WTC11 (cell line): ENCODE data around the gene PRPSAP2.

Experiments used
- FOXJ3 ChIP-seq: sonication (generic); formaldehyde crosslinking; IDR thresholded peaks from 2 replicates; pipeline ENCODE4 v1.9.0; 2021; ENCODE audit warnings: missing genetic modification reagents, mild to moderate bottlenecking, borderline replicate concordance
- JUN ChIP-seq: sonication (generic); formaldehyde crosslinking; IDR thresholded peaks from 2 replicates; pipeline ENCODE4 v1.8.0; 2023; ENCODE audit warnings: mild to moderate bottlenecking, missing genetic modification reagents
- NFYB ChIP-seq: sonication (generic); formaldehyde crosslinking; conservative IDR thresholded peaks from 2 replicates; pipeline ENCODE4 v1.8.0; 2022; ENCODE audit warnings: low read depth, missing genetic modification reagents
- NR3C1 ChIP-seq: sonication (generic); formaldehyde crosslinking; conservative IDR thresholded peaks from 2 replicates; pipeline ENCODE4 v1.8.1; 2023; ENCODE audit warnings: low read depth, mild to moderate bottlenecking, missing genetic modification reagents
- ZNF232 ChIP-seq: sonication (generic); formaldehyde crosslinking; IDR thresholded peaks from 2 replicates; pipeline ENCODE4 v1.8.0; 2022; ENCODE audit warnings: mild to moderate bottlenecking, missing genetic modification reagents
- ZNF263 ChIP-seq: sonication (generic); formaldehyde crosslinking; IDR thresholded peaks from 2 replicates; pipeline ENCODE4 v1.8.1; 2022; ENCODE audit warnings: low read depth, mild to moderate bottlenecking, moderate library complexity, missing genetic modification reagents
- TF ChIP-seq, protein P1 (sequence below): fragments of 200-600 bp; IDR thresholded peaks from 2 replicates; pipeline ENCODE4 v1.8.0; 2022; ENCODE audit warnings: antibody characterized with exemption

DNA sequence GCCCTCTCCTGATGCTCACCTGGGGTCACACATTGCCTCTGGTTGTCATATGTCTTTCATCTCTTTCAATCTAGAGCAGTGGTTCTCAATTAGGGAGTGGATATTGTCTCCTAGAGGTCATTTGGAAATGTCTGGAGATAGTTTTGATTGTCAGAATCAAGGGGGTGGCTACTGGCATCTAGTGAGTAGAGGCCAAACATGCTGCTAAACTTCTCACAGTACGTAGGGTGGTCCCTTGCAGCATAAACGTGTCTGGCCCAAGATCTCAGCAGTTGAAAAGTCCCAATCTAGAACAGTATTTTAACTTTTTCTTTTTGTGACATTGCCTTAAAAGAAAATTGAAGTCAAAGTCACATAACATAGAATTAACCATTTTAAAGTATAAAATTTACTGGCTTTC is 63.6 kb downstream of the PRPSAP2 start:
- TF ChIP-seq NFYB (CRISPR knock-in tag) = no peak
- TF ChIP-seq, protein P1, sequence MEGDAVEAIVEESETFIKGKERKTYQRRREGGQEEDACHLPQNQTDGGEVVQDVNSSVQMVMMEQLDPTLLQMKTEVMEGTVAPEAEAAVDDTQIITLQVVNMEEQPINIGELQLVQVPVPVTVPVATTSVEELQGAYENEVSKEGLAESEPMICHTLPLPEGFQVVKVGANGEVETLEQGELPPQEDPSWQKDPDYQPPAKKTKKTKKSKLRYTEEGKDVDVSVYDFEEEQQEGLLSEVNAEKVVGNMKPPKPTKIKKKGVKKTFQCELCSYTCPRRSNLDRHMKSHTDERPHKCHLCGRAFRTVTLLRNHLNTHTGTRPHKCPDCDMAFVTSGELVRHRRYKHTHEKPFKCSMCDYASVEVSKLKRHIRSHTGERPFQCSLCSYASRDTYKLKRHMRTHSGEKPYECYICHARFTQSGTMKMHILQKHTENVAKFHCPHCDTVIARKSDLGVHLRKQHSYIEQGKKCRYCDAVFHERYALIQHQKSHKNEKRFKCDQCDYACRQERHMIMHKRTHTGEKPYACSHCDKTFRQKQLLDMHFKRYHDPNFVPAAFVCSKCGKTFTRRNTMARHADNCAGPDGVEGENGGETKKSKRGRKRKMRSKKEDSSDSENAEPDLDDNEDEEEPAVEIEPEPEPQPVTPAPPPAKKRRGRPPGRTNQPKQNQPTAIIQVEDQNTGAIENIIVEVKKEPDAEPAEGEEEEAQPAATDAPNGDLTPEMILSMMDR = no peak
- no peak for TF ChIP-seq NR3C1 (CRISPR knock-in tag)
- TF ChIP-seq ZNF232 (CRISPR knock-in tag) = no peak
- TF ChIP-seq FOXJ3 (CRISPR knock-in tag) = no peak
- no peak for TF ChIP-seq ZNF263 (CRISPR knock-in tag)
- no peak for TF ChIP-seq JUN (CRISPR knock-in tag)
